Type B pancreatic cell (in vitro differentiated cells): ENCODE data around the gene TXNRD2. TPM values are rescaled to one million over a fixed set of nuclear protein-coding genes. Genes with fewer than 3 reads are reported as not detected.

Experiments
- DNase-seq: peaks from one replicate; pipeline ENCODE4 v3.0.0; 2021; ENCODE audit warnings: mixed read lengths; ENCODE audit not compliant: unreplicated experiment; ENCODE audit errors: extremely low spot score
- H3K27ac Mint-ChIP-seq: 2 replicates; pipeline ENCODE4 v1.8.0; 2021; ENCODE audit warnings: mild to moderate bottlenecking, mixed read lengths
- H3K27me3 Mint-ChIP-seq: 2 replicates; pipeline ENCODE4 v1.8.0; 2021; ENCODE audit warnings: mixed read lengths
- H3K36me3 Mint-ChIP-seq: 2 replicates; pipeline ENCODE4 v1.8.0; 2021; ENCODE audit warnings: mixed read lengths
- H3K4me1 Mint-ChIP-seq: one replicate; pipeline ENCODE4 v1.8.0; 2021; ENCODE audit warnings: mixed read lengths; ENCODE audit not compliant: unreplicated experiment
- H3K4me3 Mint-ChIP-seq: 2 replicates; pipeline ENCODE4 v1.8.0; 2021; ENCODE audit warnings: mild to moderate bottlenecking, mixed read lengths
- H3K9me3 Mint-ChIP-seq: 2 replicates; pipeline ENCODE4 v1.8.0; 2021; ENCODE audit warnings: mixed read lengths
- CTCF ChIP-seq: fragments of 200-600 bp; sonication (generic); conservative IDR thresholded peaks from 2 replicates; pipeline ENCODE4 v1.5.0; 2021; ENCODE audit warnings: antibody characterized with exemption, mild to moderate bottlenecking
- total RNA-seq: library from RNA; stranded (reverse); gene quantifications from 2 replicates; pipeline ENCODE4 v1.2.1, GENCODE V29; 2021; ENCODE audit warnings: low replicate concordance

Gene TXNRD2
- total RNA-seq, 1 donor from 2014 or later = 25.1 TPM

- Mint-ChIP-seq H3K27ac (no peak overlapping the region), H3K9me3 (no peaks in the 10 kb centered on the region), H3K4me3 (no peak overlapping the region), H3K27me3 (no peaks in the 10 kb centered on the region), H3K4me1 (peaks cover 27% of the 10 kb centered on the region), H3K36me3 (peaks cover 4% of the 10 kb centered on the region)
- no peak for TF ChIP-seq CTCF
- no peak for DNase-seq
Observed at GRCh38 chr22:19895160-19895849, 46.3 kb downstream of the TXNRD2 start.

GRCh38 chr22:19893363-19893762 lies 48.3 kb downstream of the TXNRD2 start:
- Mint-ChIP-seq H3K27me3 (no peaks in the 10 kb centered on the region), H3K4me3 (no peak overlapping the region), H3K36me3 (no peaks in the 10 kb centered on the region), H3K4me1 (peaks cover 20% of the 10 kb centered on the region), H3K27ac (no peak overlapping the region), H3K9me3 (no peaks in the 10 kb centered on the region)
- TF ChIP-seq CTCF = no peak
- DNase-seq = no peak

GRCh38 chr22:19892925-19893324 lies 48.7 kb downstream of the TXNRD2 start:
- Mint-ChIP-seq H3K4me3 (peak overlapping the region; percentile 62), H3K27me3 (no peaks in the 10 kb centered on the region), H3K27ac (no peak overlapping the region), H3K4me1 (peaks cover 20% of the 10 kb centered on the region), H3K36me3 (no peaks in the 10 kb centered on the region), H3K9me3 (no peaks in the 10 kb centered on the region)
- no peak for DNase-seq
- no peak for TF ChIP-seq CTCF

- Mint-ChIP-seq H3K4me3 (peak overlapping the region; percentile 39), H3K27me3 (no peaks in the 10 kb centered on the region), H3K27ac (peak overlapping the region; percentile 59), H3K36me3 (no peaks in the 10 kb centered on the region), H3K4me1 (peaks cover 20% of the 10 kb centered on the region), H3K9me3 (no peaks in the 10 kb centered on the region)
- TF ChIP-seq CTCF = no peak
- no peak for DNase-seq
Observed at GRCh38 chr22:19892257-19892879, 49.2 kb downstream of the TXNRD2 start.

- Mint-ChIP-seq H3K27ac (no peak overlapping the region), H3K36me3 (no peaks in the 10 kb centered on the region)
- peak; percentile 38 for TF ChIP-seq CTCF
Observed at GRCh38 chr22:19891317-19892256, 50.0 kb downstream of the TXNRD2 start.

More at GRCh38 chr22:19891317-19892256, 50.0 kb downstream of the TXNRD2 start:
- no peaks in the 10 kb centered on the region for H3K27me3 Mint-ChIP-seq
- H3K9me3 Mint-ChIP-seq = no peaks in the 10 kb centered on the region
- DNase-seq = no peak
- H3K4me1 Mint-ChIP-seq = peaks cover 25% of the 10 kb centered on the region
- H3K4me3 Mint-ChIP-seq = peak overlapping the region; percentile 47
